GM18505 (cell line): ENCODE measurements around the gene ARFGAP3.

Source experiments
- ATAC-seq: cut with Tn5 transposase; IDR thresholded peaks from one replicate; pipeline ENCODE4 v1.9.1; 2021; ENCODE audit not compliant: unreplicated experiment
- POLR2A ChIP-seq: IDR thresholded peaks from 4 replicates; pipeline ENCODE4 v1.6.1; 2011; ENCODE audit warnings: borderline replicate concordance; ENCODE audit not compliant: insufficient read depth, insufficient read length; ENCODE audit errors: extremely low read depth

Gene ARFGAP3

DNA sequence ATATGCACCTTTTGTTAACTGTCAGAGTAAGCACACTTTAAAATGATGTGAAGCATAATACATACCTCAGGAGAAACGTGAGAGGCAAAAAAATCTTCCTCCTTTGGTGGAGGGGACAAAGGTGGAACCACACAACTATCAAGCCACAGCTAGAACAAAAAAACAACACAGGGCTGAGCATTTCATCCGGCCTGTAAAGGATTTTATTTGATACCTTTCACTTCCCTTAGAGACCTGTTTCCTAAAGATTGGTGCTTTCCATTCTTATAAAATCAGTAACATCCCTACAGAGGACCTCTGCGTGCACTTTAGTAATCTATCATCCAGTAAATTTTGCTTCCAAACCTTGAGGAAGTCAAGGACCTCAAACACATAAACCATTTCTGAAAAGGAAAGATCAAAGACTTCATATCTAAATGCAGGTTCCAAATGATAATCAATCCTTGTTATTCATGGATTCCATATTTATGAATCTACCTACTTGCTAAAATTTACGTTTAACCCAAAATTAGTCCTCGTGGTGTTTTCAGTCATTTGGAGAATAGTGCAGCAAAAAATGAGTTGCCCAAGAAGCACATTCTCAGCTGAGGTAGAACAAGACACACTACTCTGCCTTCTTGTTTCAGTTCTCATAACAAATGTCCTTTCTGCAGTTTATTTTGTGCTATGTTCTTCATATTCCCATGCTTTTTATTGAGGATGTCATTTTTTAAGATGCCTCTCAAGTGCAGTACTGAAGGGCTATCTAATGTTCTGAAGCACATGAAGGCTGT is 22.7 kb downstream of the ARFGAP3 start:
- no peak for TF ChIP-seq POLR2A

DNA sequence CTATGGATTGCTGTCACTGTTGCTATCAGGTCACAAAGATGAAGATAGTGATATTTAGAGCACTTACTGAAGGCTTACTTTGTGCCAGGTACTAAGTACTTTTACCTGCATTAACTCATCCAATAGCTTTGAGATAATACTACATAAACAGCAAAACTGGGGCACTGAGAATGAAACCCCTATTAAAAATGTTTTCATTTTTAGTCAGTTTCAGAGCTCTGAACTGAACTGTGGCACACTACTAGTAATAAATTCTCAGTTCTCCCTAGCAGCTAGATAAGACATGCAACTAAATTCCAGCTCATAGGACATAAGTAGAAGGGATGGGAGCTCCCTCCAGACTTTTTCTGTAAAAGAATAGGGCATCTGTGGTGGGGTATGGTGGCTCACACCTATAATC is 24.0 kb downstream of the ARFGAP3 start:
- TF ChIP-seq POLR2A, result no peak
- ATAC-seq, result no peak

More for the DNA sequence above, 22.7 kb downstream of the ARFGAP3 start:
- no peak for ATAC-seq

DNA sequence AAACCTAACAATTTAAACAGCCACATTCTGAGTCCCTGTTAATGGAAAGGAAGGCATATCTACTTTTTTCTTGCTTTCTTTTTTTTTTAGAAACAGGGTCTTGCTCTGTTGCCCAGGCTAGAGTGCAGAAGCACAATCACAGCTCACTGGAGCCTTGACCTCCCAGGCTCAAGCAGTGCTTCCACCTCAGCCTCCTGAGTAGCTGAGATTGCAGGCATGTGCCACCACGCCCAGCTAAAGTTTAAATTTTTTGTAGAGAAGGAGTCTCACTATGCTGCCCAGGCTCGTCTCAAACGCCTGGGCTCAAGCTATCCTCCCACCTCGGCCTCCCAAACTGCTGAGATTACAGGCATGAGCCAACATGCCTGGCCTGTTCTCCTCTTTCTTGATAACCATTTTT is 25.4 kb downstream of the ARFGAP3 start:
- TF ChIP-seq POLR2A, result no peak
- no peak for ATAC-seq

DNA sequence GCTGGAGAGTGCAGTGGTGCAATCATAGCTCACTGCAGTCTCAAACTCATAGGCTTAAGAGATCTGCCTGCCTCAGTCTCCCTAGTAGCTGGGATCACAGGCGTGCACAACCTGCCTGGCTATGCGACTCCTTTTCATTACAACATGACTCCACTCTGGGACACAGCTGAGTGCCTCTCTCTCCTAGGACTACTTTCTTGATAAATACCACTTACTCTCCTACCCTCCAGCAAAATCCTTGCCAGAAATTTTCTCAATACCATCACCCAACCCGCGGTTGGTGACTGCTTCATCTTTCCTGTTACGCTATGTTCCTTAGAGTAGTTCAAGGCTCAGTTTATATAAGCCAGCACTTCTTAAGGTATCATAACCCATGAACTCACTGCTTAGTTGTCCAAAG is 26.9 kb downstream of the ARFGAP3 start:
- no peak for TF ChIP-seq POLR2A
- no peak for ATAC-seq

DNA sequence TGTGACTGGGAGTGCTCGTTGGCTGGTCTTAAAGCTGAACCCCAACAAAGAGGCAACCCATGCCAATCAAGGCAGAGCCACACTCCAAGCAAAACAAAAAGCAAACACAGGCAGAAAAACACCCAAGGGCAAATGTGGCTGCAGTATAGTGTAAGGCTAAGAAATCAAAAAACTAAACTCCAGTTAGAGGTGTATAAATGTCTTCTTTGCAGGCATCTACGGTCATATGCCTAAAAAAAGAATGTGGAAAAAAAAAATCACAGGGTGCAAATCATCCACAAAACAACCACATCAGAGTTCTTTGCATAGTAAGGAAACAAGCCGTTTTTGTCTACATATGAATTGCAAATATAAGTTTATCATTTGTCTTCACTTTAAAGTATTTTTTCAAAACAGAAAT is 27.8 kb downstream of the ARFGAP3 start:
- no peak for ATAC-seq
- no peak for TF ChIP-seq POLR2A

DNA sequence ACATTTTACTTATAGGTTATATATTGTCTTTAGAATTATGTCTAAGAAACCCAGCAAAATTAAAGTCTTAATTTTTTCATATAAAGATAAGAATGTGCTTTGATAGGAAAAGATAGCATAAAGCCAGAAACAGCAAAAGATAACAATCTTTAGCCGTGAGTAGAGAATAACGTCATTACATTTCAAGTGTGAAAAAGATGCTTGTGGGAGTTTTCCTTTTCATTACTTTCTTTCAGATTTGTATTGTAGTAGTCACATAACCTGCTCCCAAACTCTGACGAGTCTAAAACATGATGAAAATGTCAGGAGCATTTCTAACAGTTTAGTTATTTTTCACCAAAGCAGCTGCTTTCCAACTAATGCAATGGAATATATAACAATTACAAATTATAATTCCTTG is 31.3 kb downstream of the ARFGAP3 start:
- TF ChIP-seq POLR2A, result no peak
- ATAC-seq, result no peak

DNA sequence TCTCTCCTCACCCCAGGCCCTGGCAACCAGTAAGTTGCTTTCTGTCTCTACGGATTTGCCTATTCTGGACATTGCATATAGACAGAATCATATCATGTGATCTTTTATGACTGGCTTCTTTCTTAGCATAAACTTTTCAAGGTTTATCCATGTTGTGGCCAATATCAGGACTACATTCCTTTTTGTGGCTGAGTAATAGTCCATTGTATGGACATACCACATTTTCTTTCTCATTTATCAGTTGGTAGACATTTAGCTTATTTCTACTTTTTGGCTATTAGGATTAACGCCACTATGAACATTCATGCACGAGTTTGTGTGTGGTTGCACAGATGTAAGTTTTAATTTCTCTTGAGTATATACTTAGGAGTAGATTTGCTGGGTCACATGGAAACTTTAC is 35.7 kb downstream of the ARFGAP3 start:
- ATAC-seq, result no peak
- TF ChIP-seq POLR2A, result no peak

DNA sequence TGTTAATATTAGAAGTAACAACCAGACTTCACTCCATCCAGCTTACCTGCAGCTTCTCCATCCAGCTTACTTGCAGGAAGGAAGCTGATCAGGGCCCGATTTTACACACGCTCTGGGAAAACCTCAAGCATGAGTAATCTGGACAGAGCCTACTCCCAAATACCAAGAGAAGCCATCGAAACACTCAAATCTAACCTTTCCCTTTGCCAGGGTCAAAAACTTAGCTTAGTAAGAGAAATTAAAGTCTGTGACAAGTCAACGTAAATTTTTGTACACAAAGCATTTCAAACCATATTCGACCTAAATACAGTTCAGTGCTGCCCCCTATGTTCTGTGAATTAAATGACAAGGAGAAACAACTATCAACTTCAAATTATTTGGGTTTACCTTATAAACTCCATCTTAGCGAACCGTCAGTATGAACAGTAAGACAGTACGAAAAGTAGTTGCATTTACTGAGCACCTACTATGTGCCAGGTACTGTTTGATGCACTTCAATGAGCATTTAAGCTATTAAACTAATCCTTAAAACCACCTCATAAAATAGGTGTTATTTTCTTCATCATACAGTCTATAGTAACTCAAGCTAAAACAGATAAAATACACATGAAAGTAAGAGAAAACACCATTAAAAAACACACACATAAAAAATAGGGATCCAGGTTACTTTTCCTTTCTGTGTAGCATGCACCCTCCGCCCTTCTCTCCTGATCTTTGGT is 36.9 kb downstream of the ARFGAP3 start:
- ATAC-seq, result no peak
- no peak for TF ChIP-seq POLR2A

DNA sequence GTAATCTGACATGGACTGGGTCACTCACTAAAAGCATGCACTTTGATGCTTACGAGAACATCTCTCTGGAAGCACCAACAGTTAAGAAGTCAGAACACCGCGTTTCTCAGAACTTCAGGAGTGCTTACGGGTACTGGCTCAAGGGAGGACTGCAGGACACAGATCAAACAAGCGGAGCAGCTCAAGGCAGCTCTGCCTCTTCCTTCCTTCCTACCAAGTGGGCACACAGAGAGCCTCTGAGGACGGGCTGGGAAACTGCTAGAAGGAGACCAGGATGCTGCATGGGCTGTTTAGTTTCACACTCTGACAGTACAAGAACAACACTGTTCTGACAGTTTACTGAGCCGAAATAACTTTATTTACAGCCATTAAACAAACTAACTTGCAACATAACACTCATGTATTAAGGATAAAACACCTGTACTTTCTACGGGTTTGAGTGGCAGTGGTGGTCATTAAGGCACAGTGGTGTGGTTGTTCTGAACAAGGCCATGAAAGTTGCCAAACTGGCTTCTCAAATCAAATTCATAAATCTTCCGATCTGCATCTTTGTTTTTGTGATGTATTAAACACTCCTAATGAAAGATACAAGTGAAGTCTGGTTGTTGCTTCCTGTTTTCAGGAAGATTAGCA is 37.5 kb downstream of the ARFGAP3 start:
- TF ChIP-seq POLR2A, result no peak

DNA sequence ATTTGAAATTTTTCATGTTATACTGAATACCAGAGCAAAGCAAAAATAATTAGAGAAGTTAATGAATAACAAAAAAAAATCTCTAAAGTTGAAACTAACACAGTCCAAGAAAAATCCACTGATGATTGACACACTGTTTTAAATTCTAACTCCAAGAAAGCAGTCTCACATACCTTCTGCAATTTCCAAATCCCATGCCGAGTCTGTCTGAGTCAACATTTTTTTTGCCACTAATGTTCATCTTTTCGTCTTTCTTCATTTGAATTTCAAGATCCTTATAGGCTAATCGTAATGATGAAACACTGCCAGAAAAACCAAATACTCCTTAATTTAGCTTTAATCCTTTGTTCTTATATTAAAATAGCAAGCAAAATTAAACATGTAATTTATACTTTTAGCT is 39.5 kb downstream of the ARFGAP3 start:
- no peak for TF ChIP-seq POLR2A
- ATAC-seq, result no peak

More for the DNA sequence above, 37.5 kb downstream of the ARFGAP3 start:
- no peak for ATAC-seq

DNA sequence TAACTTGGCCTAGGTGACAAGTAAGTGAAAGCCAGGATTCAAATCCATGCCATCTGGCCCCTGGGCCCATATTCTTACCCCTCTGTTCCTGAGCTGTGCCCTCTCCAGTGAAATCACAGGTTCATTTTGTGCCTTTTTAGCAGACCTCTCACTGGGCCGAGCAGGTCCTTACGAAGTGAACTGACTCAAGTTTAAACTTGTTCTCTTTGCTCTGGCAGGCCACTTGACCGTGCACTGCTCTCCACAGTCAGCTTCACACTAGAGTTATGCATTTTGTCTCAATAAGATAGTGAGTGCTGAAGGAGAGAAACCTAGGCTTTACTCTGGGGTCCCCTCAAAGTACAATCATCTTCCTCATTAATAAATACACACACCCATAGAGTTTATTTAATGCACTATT is 40.7 kb downstream of the ARFGAP3 start:
- no peak for TF ChIP-seq POLR2A
- no peak for ATAC-seq

DNA sequence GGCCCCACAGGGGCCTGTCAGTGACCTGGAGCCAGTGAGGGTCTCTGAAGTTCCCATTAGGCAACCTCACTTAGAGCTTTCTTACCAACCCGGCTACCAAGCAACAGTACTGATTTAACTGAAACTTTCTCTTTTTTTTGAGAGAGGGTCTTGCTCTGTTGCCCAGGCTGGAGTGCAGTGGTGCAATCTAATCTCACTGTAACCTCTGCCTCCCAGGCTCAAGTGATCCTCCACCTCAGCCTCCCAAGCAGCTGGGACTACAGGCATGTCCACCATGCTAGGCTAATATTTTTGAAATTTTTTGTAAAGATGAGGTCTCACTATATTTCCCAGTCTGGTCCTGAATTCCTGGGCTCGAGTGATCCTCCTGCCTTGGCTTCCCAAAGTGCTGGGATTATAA is 42.5 kb downstream of the ARFGAP3 start:
- TF ChIP-seq POLR2A, result no peak
- ATAC-seq, result no peak

DNA sequence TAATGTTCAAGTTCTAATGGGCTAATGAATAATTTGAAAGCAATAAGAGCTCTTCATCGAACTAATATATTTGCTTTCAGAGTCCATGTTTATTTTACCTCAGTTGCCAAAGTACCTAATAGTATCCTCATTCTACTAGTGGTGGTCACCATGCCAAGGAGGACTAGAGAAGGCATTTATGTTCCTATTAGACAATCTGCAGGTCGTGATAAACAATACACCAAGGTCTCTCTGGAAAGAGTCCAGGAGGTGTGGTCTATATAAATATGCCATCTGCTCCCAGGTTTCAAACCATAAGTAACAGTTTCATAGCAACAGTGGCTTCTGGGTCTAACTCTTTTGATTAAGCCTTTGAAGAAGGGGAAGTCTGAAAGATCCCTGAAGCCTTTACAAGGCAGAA is 42.9 kb downstream of the ARFGAP3 start:
- no peak for TF ChIP-seq POLR2A
- ATAC-seq, result no peak

DNA sequence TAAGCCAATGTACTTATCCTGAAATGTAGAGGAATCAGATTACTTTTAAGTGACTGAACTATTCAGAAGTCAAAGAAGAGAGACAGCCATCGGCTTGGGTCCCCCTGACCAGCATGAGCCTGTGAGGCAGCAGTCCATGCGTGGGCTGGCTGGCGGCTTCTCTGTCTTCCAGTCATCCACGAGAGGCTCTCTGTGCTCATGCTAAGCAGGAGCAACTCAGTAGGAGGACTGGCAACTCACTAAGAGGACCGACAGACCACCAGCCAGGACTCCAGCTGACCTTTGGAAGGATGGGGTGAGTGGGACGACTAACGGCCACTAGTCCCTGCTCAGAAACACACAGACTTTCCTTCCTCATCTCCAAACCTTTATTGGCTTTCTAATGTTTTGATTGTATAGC is 43.6 kb downstream of the ARFGAP3 start:
- ATAC-seq, result no peak
- no peak for TF ChIP-seq POLR2A

DNA sequence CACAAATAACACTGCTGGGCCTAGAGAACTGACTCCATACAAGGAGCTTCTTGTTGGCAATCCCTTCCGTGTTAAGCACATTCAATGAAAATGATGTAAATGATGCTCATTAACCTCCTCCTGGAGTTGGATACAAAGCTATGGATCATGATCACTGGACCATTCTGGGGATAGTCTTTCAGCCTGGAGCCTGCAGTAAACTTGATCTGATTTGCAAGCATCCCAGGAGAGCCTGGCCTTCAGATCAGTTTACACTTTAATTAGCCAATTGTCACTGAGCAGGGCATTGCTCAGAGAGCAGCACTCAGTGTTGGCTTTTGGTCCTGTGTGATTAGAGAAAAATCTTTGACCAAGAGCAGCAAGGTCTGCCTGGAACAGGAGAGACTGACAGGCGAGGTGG is 45.6 kb downstream of the ARFGAP3 start:
- ATAC-seq, result no peak
- TF ChIP-seq POLR2A, result no peak

DNA sequence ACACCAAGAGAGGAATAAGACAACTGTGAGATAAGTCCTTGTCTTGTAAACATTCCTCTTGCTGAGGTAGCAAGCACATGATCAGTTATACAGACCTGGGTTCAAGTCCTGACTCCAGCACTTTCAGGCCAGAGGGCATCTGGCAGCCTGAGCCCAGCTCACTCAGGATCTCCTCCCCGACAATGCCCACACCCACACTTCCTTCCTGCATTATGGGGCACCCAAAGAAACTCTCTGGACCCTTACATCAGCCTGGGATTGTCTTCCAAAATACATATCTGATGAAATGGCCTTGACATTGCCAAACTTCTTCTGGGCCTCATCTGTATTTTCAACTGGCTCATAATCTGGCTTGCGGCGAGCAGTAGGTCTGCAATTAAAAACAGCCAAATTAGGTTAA is 48.6 kb downstream of the ARFGAP3 start:
- no peak for TF ChIP-seq POLR2A
- ATAC-seq, result no peak
